NT2/D1 (cell line): ENCODE data around the gene NFIA.

ENCODE experiments used
- DNase-seq: peaks from one replicate; pipeline ENCODE4 v3.0.0-alpha.2; 2011; ENCODE audit warnings: low read depth, low spot score
- H3K27me3 ChIP-seq: 2 replicates; pipeline ENCODE4 v1.6.0; 2011; ENCODE audit warnings: mild to moderate bottlenecking; ENCODE audit not compliant: insufficient read length, insufficient read depth
- H3K36me3 ChIP-seq: 2 replicates; pipeline ENCODE4 v1.6.1; 2011; ENCODE audit warnings: mild to moderate bottlenecking, low read length, mixed read lengths; ENCODE audit not compliant: insufficient read depth, insufficient read length
- H3K4me1 ChIP-seq: 2 replicates; pipeline ENCODE4 v1.5.1; 2011; ENCODE audit not compliant: insufficient read depth, insufficient read length
- H3K4me3 ChIP-seq: 2 replicates; pipeline ENCODE4 v1.5.1; 2011; ENCODE audit warnings: low read depth; ENCODE audit not compliant: insufficient read length
- H3K9ac ChIP-seq: 2 replicates; pipeline ENCODE4 v1.6.0; 2011; ENCODE audit warnings: low read depth; ENCODE audit not compliant: insufficient read length
- H3K9me3 ChIP-seq: 2 replicates; pipeline ENCODE4 v1.5.1; 2011; ENCODE audit warnings: mild to moderate bottlenecking, low read length; ENCODE audit not compliant: insufficient read depth
- SUZ12 ChIP-seq: IDR thresholded peaks from 2 replicates; pipeline ENCODE4 v1.6.1; 2011; ENCODE audit not compliant: insufficient read length, insufficient read depth; ENCODE audit errors: extremely low read depth
- YY1 ChIP-seq: IDR thresholded peaks from 2 replicates; pipeline ENCODE4 v1.6.1; 2011; ENCODE audit not compliant: insufficient read length, insufficient read depth
- ZNF274 ChIP-seq: IDR thresholded peaks from 2 replicates; pipeline ENCODE4 v1.6.1; 2011; ENCODE audit warnings: mild to moderate bottlenecking, low read depth, low read length

NFIA gene

GRCh38 chr1:61419196-61419595 is 336.8 kb downstream of the NFIA start:
- H3K36me3 ChIP-seq = no peaks in the 10 kb centered on the region
- H3K4me3 ChIP-seq = no peak overlapping the region

GRCh38 chr1:61419657-61420056 is 337.3 kb downstream of the NFIA start:
- no peak overlapping the region for H3K4me3 ChIP-seq
- H3K27me3 ChIP-seq = no peaks in the 10 kb centered on the region
- no peaks in the 10 kb centered on the region for H3K4me1 ChIP-seq
- DNase-seq = no peak
- H3K36me3 ChIP-seq = no peaks in the 10 kb centered on the region
- no peak overlapping the region for H3K9ac ChIP-seq
- H3K9me3 ChIP-seq = no peaks in the 10 kb centered on the region
- TF ChIP-seq YY1 (no peak), ZNF274 (no peak), SUZ12 (no peak)

More at GRCh38 chr1:61419196-61419595, 336.8 kb downstream of the NFIA start:
- Histone ChIP-seq H3K4me1 (no peaks in the 10 kb centered on the region), H3K9ac (no peak overlapping the region), H3K9me3 (no peaks in the 10 kb centered on the region), H3K27me3 (no peaks in the 10 kb centered on the region)
- no peak for DNase-seq
- TF ChIP-seq SUZ12 (no peak), ZNF274 (no peak), YY1 (no peak)

GRCh38 chr1:61420243-61420642 is 337.9 kb downstream of the NFIA start:
- H3K4me1 ChIP-seq = no peaks in the 10 kb centered on the region
- TF ChIP-seq ZNF274 (no peak), YY1 (no peak), SUZ12 (no peak)
- no peak overlapping the region for H3K4me3 ChIP-seq
- H3K9me3 ChIP-seq = no peaks in the 10 kb centered on the region
- DNase-seq = no peak
- H3K9ac ChIP-seq = no peak overlapping the region
- H3K36me3 ChIP-seq = no peaks in the 10 kb centered on the region
- no peaks in the 10 kb centered on the region for H3K27me3 ChIP-seq

DNA sequence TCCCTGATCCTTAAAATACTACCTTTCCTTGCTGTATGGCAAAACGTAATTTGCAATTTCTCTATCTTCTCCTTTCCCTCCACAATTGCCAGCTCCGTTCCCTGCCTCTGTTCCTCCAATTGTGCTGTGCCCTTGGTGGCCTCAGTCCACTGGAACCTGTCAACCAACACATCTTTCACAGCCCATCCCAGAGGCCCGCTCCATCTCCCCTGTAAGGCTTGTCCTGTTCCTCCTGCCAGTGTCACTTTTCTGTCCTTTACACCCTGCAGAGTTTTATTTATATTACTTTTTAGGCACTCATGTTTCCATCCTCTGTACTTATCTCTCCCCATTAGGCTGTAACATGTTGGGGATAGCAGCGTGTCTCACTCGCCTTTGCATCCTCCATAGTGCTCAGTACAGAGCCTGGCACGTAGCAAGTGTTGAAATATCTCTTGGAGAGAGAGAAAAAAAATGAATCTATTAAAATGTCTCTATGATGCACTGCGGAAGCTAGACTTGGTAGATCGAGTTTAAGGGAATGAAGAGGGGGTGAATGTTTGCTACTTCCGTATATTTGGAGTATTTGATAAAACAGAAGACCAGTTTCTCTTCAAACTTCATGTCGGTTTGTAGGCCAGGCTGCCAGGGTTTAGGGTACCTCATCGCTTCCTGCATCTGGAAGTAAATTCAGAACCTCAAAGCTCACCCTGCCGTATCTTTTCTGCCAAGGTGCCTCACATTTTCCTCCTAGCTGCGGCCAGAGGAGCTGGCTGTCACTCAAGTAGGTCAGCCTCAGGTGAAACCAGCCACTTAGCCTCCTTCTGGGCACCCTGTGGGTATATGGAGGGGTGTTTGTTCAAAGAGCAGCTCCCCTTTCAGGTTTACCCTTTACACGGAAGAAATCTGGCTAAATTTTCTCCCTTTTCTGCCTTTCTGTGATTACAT is 338.8 kb downstream of the NFIA start:
- H3K9ac ChIP-seq = no peak overlapping the region

GRCh38 chr1:61423643-61424042 is 341.3 kb downstream of the NFIA start:
- Histone ChIP-seq H3K36me3 (no peaks in the 10 kb centered on the region), H3K27me3 (no peaks in the 10 kb centered on the region), H3K9me3 (no peaks in the 10 kb centered on the region), H3K4me3 (no peak overlapping the region), H3K9ac (no peak overlapping the region), H3K4me1 (no peaks in the 10 kb centered on the region)
- DNase-seq = no peak
- TF ChIP-seq SUZ12 (no peak), ZNF274 (no peak), YY1 (no peak)

More for the DNA sequence above, 338.8 kb downstream of the NFIA start:
- TF ChIP-seq SUZ12 (no peak), ZNF274 (no peak), YY1 (no peak)
- Histone ChIP-seq H3K36me3 (no peaks in the 10 kb centered on the region), H3K4me3 (no peak overlapping the region), H3K9me3 (no peaks in the 10 kb centered on the region), H3K4me1 (no peaks in the 10 kb centered on the region), H3K27me3 (no peaks in the 10 kb centered on the region)
- DNase-seq = no peak

- Histone ChIP-seq H3K9me3 (no peaks in the 10 kb centered on the region), H3K9ac (no peak overlapping the region), H3K36me3 (no peaks in the 10 kb centered on the region), H3K4me3 (no peak overlapping the region), H3K27me3 (no peaks in the 10 kb centered on the region), H3K4me1 (no peaks in the 10 kb centered on the region)
- DNase-seq = no peak
- TF ChIP-seq ZNF274 (no peak), YY1 (no peak), SUZ12 (no peak)
Observed at GRCh38 chr1:61424382-61424781, 342.0 kb downstream of the NFIA start.

GRCh38 chr1:61425040-61425439 is 342.7 kb downstream of the NFIA start:
- Histone ChIP-seq H3K4me1 (no peaks in the 10 kb centered on the region), H3K4me3 (no peak overlapping the region), H3K27me3 (no peaks in the 10 kb centered on the region), H3K9me3 (no peaks in the 10 kb centered on the region), H3K36me3 (no peaks in the 10 kb centered on the region), H3K9ac (no peak overlapping the region)
- no peak for DNase-seq
- TF ChIP-seq YY1 (no peak), SUZ12 (no peak), ZNF274 (no peak)
